ENCODE data around the gene GTSE1. TPM values are rescaled to one million over a fixed set of nuclear protein-coding genes. Genes with fewer than 3 reads are reported as not detected.

The GTSE1 gene
- polyA plus RNA-seq, 1 of the 3 experiments (the other 2 are of a cell fraction): 12.2 TPM

DNA sequence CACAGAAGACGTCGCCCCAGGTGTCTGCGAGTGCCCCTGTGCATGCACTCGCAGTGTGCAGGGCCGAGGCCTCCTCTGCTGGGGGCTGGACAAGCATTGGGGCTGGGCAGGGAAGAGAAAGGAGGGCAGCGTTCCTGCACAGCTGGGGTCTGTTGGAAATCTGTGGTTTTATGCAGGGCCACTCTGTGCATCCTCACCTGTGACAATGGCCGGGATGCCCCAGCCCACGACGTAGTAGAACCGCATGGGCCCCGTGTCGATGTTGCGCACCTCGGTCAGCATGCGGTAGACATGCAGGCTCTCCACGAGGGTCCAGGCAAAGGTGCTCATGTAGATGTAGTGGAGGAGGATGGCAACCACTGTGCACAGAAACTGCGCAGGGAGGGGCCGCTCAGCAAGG, 76.0 kb downstream of the GTSE1 start:
- Histone ChIP-seq H3K36me3 (replicated peaks in 1 of 2; ENCODE audit: control insufficient read depth in 1 of 2, insufficient read depth in 2 of 2, low read length in 1 of 2) (peaks cover 0 to 5% of the 10 kb centered on the region in 2 experiments), H3K9me3 (no peaks in the 10 kb centered on the region; the same call in 1 of the 2 replicates), H4K20me1 (ENCODE audit: insufficient read depth) (no peaks in the 10 kb centered on the region), H3K9me2 (no peaks in the 10 kb centered on the region), H3K27me3 (ENCODE audit: insufficient read depth) (no peaks in the 10 kb centered on the region), H2AFZ (ENCODE audit: low read depth) (no peak overlapping the region), H3K4me2 (no peak overlapping the region), H3K9ac (no peak overlapping the region), H3K27ac (ENCODE audit: low read depth in 2 of 2, low read length in 1 of 2) (no peak overlapping the region), H3K4me3 (ENCODE audit: low read depth in 2 of 2, low read length in 1 of 2) (no peak overlapping the region), H3F3A (replicated peaks; ENCODE audit: insufficient read depth) (no peaks in the 10 kb centered on the region), H3K4me1 (ENCODE audit: control insufficient read depth in 1 of 2, insufficient read depth in 2 of 2, low read depth in 1 of 2, low read length in 1 of 2) (no peaks in the 10 kb centered on the region; a peak in 1 of 4 replicates), H3K79me2 (ENCODE audit: insufficient read depth) (no peaks in the 10 kb centered on the region)
- ChIA-PET POLR2A (no interaction called here), CTCF (interaction anchor here (1.0 to 1.4 kb wide), 2 partner anchors 169 to 170 kb away, joined by 3 to 4 read pairs; no protein-coding TSS in a partner anchor)
- 56% methylated on average over 11 of the region's 18 CpGs for WGBS (ENCODE audit: low lambda C conversion rate)
- TF ChIP-seq TAF1 (IDR thresholded peaks at IDR 0.05; ENCODE audit: borderline replicate concordance, low read depth, low read length) (no peak), SIN3A (IDR thresholded peaks at IDR 0.05; ENCODE audit: borderline replicate concordance, low read depth, low read length) (no peak), TEAD4 (IDR thresholded peaks at IDR 0.05; ENCODE audit: borderline replicate concordance, insufficient read depth) (no peak), EZH2phosphoT487 (IDR thresholded peaks at IDR 0.05; ENCODE audit: borderline replicate concordance, low read depth) (no peak), SMC3 (IDR thresholded peaks at IDR 0.05; ENCODE audit: low read depth, low read length) (no peak), MEF2A (IDR thresholded peaks at IDR 0.05; ENCODE audit: borderline replicate concordance, low read depth) (no peak), GATA2 (CRISPR knock-in tag; IDR thresholded peaks at IDR 0.05) (no peak), RFX5 (IDR thresholded peaks at IDR 0.05; ENCODE audit: low read length) (no peak), JUND (IDR thresholded peaks at IDR 0.05) (no peak), RCOR1 (IDR thresholded peaks at IDR 0.05; ENCODE audit: low read length) (no peak), FOSL2 (IDR thresholded peaks at IDR 0.05; ENCODE audit: borderline replicate concordance, low read depth) (no peak), NFIC (IDR thresholded peaks at IDR 0.05; ENCODE audit: borderline replicate concordance) (no peak), RXRA (IDR thresholded peaks at IDR 0.05; ENCODE audit: borderline replicate concordance, low read depth) (no peak)
- TF ChIP-seq, protein P1, sequence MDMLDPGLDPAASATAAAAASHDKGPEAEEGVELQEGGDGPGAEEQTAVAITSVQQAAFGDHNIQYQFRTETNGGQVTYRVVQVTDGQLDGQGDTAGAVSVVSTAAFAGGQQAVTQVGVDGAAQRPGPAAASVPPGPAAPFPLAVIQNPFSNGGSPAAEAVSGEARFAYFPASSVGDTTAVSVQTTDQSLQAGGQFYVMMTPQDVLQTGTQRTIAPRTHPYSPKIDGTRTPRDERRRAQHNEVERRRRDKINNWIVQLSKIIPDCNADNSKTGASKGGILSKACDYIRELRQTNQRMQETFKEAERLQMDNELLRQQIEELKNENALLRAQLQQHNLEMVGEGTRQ (IDR thresholded peaks at IDR 0.05; ENCODE audit: borderline replicate concordance, low read depth, low read length): no peak
- TF ChIP-seq, protein P2, sequence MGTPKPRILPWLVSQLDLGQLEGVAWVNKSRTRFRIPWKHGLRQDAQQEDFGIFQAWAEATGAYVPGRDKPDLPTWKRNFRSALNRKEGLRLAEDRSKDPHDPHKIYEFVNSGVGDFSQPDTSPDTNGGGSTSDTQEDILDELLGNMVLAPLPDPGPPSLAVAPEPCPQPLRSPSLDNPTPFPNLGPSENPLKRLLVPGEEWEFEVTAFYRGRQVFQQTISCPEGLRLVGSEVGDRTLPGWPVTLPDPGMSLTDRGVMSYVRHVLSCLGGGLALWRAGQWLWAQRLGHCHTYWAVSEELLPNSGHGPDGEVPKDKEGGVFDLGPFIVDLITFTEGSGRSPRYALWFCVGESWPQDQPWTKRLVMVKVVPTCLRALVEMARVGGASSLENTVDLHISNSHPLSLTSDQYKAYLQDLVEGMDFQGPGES (IDR thresholded peaks at IDR 0.05; ENCODE audit: low read depth, low read length): no peak
- TF ChIP-seq, protein P3, sequence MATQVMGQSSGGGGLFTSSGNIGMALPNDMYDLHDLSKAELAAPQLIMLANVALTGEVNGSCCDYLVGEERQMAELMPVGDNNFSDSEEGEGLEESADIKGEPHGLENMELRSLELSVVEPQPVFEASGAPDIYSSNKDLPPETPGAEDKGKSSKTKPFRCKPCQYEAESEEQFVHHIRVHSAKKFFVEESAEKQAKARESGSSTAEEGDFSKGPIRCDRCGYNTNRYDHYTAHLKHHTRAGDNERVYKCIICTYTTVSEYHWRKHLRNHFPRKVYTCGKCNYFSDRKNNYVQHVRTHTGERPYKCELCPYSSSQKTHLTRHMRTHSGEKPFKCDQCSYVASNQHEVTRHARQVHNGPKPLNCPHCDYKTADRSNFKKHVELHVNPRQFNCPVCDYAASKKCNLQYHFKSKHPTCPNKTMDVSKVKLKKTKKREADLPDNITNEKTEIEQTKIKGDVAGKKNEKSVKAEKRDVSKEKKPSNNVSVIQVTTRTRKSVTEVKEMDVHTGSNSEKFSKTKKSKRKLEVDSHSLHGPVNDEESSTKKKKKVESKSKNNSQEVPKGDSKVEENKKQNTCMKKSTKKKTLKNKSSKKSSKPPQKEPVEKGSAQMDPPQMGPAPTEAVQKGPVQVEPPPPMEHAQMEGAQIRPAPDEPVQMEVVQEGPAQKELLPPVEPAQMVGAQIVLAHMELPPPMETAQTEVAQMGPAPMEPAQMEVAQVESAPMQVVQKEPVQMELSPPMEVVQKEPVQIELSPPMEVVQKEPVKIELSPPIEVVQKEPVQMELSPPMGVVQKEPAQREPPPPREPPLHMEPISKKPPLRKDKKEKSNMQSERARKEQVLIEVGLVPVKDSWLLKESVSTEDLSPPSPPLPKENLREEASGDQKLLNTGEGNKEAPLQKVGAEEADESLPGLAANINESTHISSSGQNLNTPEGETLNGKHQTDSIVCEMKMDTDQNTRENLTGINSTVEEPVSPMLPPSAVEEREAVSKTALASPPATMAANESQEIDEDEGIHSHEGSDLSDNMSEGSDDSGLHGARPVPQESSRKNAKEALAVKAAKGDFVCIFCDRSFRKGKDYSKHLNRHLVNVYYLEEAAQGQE (IDR thresholded peaks at IDR 0.05; ENCODE audit: low read depth, low read length): no peak
- no peak for DNase-seq
